Activated CD4-positive, alpha-beta T cell treated with anti-CD3 and anti-CD28 coated beads, Interleukin-2, Interleukin-6, amounts not matched to agents 100 ng/mL and 50 ng/mL, durations not matched to agents 16 hours and 8 hours (primary cell): ENCODE results near the gene FOXN3.
"Not testable (repeated sequence)": the region's sequence is repeated elsewhere in the genome, so short reads cannot be mapped to it uniquely, and the experiment has no call there.

Experiments used
- DNase-seq: peaks from one replicate; pipeline ENCODE4 v3.0.0-alpha.2; 2020

The FOXN3 gene

DNA sequence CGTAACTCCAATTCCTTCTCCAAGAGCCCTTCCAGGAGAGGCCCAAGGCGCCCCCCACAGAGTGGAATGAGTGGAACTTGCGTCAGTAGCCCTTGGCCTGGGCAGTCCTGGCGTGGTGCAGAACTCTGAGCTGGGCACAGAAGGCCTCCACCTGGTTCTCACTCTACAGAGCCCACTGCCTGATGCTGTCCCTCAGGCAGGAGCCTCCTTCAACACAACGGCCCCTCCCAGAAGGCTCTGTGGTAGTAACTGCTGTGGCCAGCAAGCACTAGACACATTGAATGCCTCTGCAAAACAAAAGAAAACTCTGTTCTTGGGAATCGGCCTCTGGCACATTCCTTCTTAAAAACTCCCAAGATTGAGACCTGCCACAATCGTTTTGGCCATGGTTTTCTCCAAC, 258.9 kb downstream of the FOXN3 start:
- DNase-seq: not testable (repeated sequence)

DNA sequence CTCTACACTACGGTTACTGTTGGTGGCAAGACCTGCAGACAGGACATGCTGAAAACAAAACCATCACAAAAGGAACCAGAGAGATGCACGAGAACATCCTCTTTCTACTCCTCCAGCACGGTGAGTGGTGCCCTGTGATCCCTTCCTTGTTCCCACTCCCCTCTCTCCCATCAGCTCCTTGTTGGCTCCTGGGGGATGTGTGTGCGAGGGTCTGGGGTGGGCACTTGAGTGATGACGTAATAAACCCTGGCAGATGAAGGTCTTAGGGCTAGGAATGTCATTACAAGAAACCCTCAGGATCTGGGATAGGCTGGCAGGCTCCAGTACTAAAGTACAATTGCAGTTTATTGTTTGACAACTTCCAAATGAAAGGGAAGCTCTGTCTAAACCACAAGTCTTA, 261.5 kb downstream of the FOXN3 start:
- DNase-seq: no peak

DNA sequence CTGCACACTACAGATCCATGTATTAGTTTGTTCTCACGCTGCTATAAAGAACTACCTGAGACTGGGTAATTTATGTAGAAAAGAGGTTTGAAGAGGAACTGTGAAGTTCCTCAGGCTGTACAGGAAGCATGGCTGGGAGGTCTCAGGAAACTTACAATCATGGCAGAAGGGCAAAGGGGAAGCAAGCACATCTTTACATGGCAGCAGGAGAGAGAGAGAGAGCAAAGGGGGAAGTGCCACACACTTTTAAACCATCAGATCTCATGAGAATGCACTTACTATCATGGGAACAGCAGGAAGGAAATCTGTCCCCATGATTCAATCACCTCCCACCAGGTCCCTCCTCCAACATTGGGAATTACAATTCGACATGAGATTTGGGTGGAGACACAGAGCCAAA, 265.3 kb downstream of the FOXN3 start:
- not testable (repeated sequence) for DNase-seq

DNA sequence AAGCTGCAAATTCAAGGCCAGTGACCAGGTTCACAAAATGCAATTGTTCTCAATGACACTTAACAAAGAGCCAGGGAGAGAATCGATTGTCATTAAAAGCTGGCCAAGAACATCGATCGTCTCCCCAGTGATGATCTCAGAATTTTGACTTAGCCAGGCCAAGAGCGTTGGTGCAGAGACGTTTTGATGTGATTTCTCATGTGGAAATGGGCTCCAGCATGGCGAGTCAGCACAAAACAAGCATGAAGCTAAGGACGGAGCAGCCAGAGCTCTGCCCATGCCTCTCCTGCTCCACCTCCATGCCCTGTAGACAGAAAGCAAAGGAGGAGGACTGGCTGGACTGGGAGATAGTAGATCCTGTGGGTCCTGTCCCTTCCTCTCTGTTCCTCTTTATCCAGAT, 270.8 kb downstream of the FOXN3 start:
- no peak for DNase-seq

DNA sequence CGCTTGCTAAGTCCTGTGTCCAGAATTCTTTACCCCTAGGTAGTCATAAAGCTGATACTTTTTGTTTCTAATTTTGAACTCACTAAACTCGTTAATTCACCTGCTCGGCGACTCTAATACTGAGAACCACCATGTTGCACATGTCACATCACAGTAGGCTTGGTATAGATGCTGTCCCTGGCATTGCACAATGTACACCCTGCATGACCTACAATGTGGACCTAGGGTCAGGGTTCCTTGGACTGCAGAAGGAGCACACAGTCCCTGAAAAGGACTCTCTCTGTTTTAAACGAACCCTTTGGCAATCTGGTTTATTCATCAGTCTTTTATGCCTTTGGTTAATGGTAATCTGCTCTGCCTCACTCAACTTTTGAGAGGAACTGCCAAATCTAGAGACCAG, 272.4 kb downstream of the FOXN3 start:
- DNase-seq: no peak

DNA sequence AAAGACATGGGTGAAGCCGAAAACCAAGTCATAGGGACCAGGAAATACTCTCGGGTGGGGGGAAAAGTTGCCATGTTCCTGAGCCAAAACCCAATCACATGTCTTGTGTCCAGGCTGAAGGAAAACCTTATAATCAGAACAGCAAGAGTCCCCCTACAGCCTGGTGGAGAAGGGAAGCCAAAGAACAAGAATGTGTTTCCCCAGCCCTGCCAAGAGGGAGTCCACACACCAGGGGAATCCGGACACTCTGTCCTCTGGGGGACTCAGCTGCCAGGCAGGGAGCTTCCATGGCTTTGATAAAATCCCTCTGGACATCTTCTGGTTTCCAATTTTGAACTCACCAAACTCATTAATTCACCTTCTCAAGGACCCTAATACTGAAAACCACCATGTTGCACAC, 273.0 kb downstream of the FOXN3 start:
- no peak for DNase-seq

DNA sequence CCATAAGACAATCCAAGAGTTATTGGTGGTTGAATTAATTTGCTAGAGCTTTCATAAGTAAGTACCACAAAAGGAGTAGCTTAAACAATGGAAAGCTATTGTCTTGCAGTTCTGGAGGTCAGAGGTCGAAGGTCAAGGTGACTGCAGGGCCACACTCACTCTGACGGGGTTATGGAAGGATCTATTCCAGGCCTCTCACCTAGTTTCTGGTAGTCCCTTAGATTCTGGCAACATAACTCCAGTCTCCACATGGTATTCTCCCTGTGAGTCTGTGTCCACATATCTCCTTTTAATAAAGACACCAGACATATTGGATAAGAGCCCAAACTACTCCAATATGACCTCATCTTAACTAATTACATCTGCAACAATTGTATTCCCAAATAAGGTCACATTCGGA, 273.4 kb downstream of the FOXN3 start:
- DNase-seq: no peak

DNA sequence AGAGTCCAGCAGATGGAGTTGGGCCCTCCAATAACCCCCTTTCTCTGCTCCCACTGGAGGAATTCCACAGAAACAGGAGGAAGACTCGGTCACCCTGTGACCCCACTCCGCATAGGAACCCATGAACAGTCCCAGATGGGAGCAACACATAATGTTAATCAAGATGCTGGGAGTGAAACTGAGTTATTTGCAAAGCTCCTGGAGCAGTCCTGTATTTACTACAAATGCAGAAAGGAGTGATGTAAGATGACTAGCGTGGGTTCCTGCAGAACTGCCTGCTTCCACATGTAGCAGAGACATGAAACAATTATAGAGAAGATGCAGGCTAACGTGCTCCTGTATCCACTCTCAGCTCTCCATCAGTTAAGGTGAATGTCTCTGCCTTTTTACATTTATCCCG, 274.7 kb downstream of the FOXN3 start:
- DNase-seq: no peak

DNA sequence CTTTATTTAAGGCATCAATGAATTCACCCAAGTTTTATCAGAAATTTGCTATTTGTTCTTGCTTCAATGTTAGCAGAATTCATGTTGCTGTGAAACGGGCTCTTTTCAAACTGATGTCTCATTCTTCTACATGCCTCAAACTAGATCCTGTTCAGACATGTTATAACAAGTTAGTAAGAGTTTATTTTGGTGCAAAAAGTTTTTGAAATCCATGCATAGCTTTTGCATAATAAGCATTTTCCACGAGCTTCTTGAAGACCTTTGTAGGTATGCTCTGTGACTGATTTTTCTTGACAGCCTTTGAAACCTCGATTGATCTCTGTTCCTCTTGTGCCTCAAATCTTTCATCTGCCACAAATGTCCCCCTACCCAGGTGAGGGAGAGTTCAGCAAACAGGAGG, 275.2 kb downstream of the FOXN3 start:
- no peak for DNase-seq

DNA sequence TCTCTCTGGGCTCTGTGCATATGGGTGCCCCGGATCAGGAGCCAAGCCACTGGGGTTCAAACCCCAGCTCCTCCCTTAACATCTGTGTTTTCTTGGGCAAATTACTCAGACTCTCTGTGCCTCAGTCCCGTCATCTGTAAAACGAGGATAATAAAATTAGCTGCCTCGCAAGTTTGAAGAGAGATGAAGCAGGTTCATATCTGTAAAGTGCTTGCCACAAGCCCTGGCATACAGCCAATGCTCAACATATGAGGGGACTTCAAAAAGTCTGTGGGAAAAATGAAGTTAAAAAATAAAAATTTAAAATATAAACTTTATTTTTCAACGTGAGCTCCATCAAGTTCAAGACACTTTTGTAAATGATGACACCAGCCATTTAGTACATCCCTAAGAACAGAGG, 276.7 kb downstream of the FOXN3 start:
- no peak for DNase-seq

DNA sequence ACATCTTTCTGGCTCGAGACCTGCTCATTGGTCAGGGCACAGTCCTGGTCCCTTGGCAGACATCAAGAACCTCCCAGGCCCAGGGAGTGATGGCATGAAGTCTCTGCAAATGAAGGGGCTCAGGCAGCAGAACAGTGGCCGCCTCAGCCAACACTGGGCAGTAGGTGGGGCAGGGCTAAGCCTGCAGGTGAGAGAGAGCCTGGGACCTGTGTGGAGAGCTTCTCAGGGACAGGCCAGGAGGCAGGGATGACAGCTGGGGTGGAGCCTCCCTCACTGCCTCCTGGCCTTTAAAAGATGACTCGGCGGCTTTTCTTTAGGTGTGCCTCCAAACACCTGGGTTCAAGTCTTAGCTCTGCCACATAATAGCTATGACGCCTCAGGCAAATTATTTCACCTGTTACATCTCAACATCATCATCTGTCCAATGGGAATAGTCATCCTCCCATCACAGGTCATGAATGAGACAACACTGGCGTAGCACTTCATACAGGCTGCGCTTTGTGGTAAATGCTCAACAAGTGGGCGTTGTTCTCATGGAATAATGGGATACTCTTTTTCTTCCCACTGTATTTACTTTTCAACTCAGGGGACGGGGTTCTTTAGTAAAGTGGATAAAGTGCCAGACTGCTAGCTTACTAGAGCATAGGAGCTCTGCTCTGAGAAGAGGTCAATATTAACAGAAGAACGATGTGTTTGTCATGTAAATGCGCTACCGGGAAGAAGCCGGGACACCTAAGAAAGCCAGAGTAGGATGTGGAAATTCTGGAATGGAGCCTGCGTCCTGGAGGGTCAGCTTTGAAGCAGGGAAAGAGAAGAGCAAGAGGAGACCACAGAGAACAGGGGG, 277.4 kb downstream of the FOXN3 start:
- no peak for DNase-seq

DNA sequence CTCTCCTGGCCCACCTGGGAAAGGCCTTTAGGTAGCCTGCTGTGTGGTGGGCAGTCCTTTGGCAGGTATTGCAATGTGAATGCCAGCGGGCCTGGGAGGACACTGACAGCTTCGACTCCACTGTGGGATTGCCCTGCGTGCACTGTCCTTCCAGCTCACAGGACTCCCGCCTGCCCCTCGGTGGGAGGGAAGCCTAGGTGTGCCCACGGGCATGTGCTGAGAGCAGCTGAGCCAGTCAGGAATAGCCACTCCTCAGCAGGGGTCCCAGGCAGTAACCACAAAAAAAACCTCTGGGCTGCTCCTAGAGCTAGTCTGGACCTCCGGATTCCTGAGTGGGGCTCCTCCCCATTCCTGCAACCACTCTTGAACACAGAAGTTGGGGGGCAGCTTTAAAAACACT, 278.2 kb downstream of the FOXN3 start:
- no peak for DNase-seq

DNA sequence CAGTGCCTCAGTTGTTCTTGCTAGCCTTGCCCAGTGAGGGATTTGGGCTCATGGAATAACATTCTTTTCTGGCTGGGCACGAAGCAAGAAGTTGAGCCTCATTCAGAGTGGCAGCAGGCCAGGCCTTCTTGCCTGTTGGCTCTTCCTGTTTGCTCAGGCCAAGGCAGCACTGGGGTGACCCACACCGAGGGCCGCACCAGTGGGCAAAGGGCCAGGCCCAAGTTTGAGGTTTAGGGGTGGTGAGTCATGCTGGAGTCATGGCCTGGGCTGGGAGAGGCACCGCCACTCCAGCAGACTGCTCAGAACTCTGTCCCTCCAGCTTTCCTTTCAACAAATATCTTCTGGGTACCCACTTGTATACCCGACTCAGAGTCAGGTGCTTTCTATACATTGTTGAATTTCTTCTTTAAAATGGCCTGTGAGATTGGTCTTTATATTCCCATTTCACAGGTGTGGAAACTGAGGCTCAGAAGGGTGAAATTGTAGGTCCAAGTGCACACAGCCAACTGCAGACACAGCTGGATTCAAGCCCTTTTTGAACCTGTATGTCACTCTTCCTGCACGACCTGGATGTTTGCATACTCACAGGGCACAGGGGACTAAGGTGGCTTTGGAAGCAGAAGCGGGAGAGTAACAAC, 279.4 kb downstream of the FOXN3 start:
- no peak for DNase-seq

DNA sequence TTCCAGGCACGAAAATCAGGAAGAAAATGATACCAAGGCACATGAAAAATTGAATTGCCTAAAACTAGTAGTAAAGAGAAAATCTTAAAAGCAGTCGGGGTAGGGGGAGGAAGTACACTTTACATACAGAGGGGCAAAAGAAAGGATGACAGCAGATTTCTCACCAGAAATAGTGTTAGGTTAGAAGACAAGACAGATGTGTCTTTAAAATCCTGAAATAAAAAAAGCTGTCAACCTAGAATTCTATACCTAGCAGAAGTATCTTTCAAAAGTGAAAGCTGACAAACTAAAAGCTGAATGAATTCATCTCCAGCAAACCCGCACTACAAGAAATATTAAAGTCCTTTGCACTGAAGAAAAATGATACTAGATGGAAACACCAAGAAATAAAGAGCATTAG, 280.4 kb downstream of the FOXN3 start:
- DNase-seq: no peak

DNA sequence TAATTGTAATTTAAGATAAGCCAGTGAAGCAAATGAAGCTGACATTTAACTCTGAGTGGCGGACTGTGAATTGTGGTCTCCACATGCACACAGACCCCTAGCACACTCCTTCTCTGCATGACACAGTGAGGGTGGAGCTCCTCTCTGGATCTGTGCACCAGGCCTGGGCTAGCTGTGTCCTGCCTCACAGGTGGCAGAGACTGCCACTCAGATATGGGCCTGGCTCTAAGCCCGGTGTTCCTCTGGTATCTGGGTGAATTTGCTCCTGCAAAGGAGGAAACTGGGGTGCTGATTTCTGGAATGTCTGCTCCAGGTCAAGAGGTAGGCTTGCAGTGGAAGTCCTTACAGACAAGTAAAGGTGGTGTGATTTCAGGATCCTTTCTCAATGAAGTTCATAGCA, 282.4 kb downstream of the FOXN3 start:
- no peak for DNase-seq

DNA sequence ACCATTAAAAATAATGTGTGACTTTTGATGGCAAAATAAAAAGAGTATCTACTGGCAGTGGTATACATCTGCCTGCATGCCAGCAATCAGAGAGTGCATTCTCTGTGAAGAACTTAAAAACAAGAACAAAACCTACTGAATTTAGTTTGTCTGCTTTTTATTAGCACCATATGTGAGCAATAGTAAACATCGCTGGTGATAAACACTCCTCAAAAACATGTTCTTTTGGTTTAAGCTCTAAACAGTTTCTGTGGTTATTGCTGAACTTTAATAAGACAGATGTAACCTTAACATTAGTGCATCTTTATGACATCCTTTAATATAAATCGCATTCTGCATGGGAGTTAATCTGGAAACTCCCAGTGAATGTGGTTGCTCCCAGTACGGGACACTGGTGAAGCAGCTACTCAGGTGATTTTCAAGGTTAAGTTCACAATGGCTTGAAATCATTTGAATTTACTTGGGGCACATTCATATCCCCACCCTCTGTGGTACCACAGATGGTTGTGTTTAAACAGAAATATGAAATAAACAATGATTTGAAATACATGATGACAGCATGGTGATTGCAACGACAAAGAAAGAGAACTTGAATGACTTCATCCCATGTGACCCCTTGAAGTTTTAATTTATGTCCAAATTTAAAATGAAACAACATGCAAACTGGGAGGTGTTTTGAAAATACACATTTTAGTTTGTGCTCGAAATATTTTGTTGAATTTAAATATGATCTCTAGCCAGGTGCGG, 285.9 kb downstream of the FOXN3 start:
- no peak for DNase-seq

DNA sequence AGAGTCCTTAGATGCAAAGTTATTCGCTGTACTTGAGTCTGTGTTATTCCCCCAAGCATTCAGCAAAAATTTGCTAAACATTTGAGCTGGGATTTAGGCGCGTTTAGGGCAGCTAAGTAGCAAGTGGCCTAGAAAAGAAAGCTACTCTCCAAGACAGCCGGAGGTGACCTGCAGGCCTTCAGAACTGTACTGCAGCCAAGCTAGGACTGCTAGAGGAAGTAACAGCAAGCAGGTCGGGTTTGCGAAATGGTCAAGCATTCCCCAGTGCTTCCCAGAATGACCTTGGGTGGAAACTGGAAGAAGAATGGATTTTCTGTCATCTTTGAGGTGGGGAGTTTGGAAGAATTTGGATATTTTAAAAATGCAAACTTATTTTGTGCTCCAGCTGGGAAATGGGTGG, 287.5 kb downstream of the FOXN3 start:
- no peak for DNase-seq

DNA sequence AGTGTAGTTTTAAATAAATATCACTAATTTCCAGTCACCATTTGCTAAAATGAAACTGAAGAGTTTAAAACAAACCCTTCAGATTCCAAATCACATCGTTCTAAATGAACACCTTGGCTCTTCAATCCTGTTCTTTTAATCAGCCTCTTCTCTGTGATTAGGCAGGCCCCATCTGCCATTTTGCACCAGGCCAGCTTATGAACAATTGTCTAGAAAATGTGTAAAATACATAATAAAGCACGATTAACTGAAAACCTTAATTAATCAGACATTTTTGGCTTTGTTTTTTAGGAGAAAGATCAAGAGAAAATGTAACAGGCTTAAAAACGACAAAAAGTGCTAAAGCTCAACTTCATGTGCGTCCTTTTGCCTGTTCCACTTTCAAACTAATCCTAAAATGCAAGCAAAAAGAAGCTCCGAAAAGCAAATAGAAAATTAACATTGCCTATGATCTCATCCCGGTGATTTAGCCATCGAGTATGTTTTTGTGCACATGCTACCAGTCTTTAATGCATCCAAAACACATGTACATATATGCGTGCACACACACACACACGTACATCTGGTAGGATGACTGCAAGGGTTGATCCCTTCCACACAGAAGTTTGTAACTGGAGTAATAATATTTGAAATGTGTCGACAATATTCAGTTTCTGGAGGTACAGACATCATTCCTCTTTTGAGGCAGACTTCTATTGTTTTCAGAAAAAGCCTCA, 288.6 kb downstream of the FOXN3 start:
- DNase-seq: no peak

DNA sequence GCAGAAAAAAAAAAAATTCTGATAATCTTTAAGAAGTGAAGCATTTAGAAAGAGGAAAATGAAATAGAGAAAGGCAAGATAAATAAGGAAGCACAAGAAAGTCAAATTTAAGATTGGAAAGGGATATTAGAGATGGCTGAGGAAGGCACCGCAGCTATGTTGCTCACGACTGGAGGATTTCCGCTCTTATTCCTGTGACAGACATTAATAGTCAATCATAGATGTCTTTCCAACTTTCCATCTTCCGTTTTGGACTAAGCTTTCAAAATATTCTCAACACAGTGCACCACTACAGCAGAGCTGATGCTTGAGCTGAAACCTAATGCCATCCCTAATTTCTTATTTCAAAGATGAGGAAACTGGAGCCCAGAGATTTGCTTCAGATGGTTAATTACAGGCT, 290.6 kb downstream of the FOXN3 start:
- DNase-seq: no peak

DNA sequence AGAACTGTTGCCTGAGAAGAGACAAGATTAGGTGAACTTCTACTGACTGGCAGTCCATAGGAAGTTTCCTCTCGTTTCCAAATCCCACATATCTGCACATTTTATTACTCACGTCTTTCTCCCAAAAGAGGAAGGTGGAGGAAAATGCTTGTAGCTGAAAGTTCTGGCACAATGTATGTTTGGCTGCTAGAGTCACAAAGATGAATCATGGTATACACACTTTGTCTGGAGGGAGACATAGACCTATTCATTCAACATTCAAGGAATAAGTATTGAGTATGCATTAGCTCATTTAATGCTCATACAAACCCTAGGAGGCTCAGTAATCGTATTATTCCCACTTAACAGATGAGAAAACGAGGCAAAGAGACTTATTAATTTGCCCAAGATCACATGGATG, 291.8 kb downstream of the FOXN3 start:
- no peak for DNase-seq

DNA sequence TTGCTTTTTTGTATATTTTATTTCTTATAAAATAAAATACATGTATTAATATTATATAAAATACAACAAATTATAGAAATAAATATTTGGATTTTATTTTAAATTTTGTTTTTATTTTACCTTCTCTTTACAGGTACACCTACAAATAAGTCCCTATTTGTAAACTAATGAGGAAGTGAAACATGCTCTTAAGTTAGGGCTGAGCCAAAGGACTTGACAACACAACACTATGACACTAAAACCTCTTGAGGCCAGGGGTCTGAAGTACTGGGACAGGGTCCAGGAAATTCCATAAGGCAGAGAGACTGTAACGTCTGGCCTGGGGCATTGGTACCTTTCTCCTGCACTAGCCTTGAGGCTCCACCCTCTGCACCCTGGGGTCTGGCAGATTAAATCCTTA, 293.2 kb downstream of the FOXN3 start:
- DNase-seq: no peak

DNA sequence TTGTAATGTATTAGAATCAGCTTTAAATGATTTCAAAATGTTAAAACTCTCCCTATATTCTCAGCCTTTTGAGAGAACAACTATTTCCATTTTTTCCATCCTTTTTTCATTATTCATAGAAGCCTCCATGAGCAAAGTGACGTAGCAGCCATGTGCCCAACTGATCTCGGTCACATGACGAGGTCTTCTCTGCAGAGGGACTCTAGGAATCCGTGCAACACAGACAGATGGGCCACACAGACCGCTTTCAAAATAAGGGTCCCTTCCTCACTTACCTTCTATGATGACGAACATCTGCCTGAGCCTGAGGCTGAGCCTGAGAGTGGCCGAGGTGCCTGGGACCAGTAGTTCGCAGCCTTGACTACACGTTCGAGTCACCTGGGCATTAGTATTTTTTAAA, 293.8 kb downstream of the FOXN3 start:
- DNase-seq: no peak

DNA sequence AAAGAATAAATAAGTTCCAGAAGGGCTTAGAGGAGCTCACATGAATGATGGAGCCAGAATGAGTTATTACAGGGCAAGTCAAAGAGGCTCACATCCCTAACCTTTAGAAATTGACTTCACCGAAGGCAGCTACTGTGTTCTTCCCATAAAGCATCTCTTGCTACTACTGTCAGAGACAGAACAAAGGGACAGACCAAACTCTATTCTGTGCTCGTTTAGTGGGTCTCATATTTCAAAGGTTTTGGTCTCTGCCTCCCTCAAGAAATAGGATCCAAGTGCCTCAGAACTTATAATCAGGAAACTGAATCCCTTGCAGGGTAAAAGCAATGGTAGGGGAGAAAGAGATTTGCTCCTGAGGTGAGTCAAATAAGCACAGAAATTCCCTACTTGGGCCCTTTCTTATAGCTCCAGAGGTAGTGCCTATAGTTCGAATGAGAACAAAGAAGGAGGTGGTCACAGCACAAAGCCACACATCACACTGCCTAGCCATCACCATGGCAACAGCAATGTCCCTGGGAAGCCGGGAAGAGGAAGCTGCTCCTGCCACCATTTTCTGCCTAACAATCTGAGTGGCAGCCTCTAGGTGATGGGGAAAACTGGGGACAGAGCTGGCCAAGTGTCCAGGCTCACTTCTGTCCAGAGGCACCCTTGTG, 294.9 kb downstream of the FOXN3 start:
- no peak for DNase-seq
